Measurements from ENCODE around the gene LCE2D. TPM values are rescaled to one million over a fixed set of nuclear protein-coding genes. Genes with fewer than 3 reads are reported as not detected.
"Not testable (repeated sequence)": the region's sequence is repeated elsewhere in the genome, so short reads cannot be mapped to it uniquely, and the experiment has no call there.

The LCE2D gene
- total RNA-seq, 1 experiment from 2014 or later: not detected

DNA sequence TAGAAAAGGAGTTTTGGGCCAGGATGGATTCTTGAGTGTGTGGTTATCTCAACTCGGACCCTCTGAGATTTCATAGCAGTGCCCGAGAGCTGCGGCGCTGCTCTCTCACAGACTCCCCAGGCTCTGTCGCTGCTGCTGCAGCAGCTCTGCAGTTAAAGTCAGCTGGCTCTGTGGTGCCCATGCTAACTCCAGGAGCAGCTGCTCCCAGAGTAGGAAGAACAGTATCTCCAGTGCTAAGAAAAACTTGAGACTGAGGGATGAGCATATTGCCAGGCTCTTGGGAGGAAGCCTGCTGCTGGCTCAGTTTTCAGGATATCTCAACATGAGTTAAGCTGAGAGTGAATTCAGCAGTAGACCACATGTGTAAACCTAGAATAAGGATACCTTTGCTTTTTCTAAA, 4.5 kb downstream of the LCE2D start (continued):
- TF ChIP-seq, protein P1, sequence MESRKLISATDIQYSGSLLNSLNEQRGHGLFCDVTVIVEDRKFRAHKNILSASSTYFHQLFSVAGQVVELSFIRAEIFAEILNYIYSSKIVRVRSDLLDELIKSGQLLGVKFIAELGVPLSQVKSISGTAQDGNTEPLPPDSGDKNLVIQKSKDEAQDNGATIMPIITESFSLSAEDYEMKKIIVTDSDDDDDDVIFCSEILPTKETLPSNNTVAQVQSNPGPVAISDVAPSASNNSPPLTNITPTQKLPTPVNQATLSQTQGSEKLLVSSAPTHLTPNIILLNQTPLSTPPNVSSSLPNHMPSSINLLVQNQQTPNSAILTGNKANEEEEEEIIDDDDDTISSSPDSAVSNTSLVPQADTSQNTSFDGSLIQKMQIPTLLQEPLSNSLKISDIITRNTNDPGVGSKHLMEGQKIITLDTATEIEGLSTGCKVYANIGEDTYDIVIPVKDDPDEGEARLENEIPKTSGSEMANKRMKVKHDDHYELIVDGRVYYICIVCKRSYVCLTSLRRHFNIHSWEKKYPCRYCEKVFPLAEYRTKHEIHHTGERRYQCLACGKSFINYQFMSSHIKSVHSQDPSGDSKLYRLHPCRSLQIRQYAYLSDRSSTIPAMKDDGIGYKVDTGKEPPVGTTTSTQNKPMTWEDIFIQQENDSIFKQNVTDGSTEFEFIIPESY (IDR thresholded peaks at IDR 0.05; ENCODE audit: extremely low read depth, insufficient replicate concordance, low read length): no peak
- TF ChIP-seq YY1 (IDR thresholded peaks at IDR 0.05; ENCODE audit: extremely low read depth, insufficient replicate concordance, low read depth, low read length): no peak
- no peak for TF ChIP-seq JUND (IDR thresholded peaks at IDR 0.05)
- no peak for TF ChIP-seq SRF (IDR thresholded peaks at IDR 0.05; ENCODE audit: low read depth)
- no peak for TF ChIP-seq SP1 (IDR thresholded peaks at IDR 0.05; ENCODE audit: low read depth)

DNA sequence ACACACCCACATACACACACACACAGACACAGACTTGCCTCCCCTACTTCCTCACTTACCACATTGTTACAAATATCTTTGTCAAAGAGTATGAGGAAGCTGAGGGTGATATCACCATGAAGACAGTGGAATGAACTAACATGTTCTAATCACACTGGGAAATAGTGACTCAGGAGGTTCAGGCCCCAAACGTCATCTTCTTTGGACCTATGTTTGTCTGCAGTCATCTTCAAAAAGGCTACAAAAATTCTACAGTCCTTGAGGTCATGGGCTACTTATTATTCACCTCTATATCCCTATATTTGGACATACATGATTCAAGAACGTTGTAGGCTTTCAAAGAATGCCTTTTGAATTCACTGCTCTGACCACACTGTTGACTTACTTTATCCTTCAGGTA, 9.8 kb downstream of the LCE2D start:
- BruUV-seq (replicated peaks): no TSS peak
- Histone ChIP-seq H3K27me3 (ENCODE audit: insufficient read depth, low read length) (peaks cover 39% of the 10 kb centered on the region), H2AFZ (ENCODE audit: low read depth, low read length, poor library complexity, severe bottlenecking) (no peak overlapping the region), H3K9me3 (ENCODE audit: control insufficient read depth in 1 of 2, insufficient read depth in 1 of 2, low read depth in 1 of 2, low read length in 2 of 2) (no peaks in the 10 kb centered on the region), H3K9me2 (ENCODE audit: insufficient read depth) (no peaks in the 10 kb centered on the region), H3K79me2 (ENCODE audit: insufficient read depth, low read length) (no peaks in the 10 kb centered on the region), H3K9ac (ENCODE audit: low read length) (no peak overlapping the region), H3K36me3 (ENCODE audit: control insufficient read depth in 1 of 2, insufficient read depth in 2 of 2, low read length in 2 of 2) (no peaks in the 10 kb centered on the region), H3K4me1 (ENCODE audit: control insufficient read depth in 1 of 2, insufficient read depth in 2 of 2, low read length in 2 of 2) (no peaks in the 10 kb centered on the region), H3K4me3 (replicated peaks in 1 of 2; ENCODE audit: low read depth in 1 of 2, low read length in 2 of 2) (no peak overlapping the region), H3K4me2 (ENCODE audit: low read length) (no peak overlapping the region), H3K27ac (ENCODE audit: low read depth, low read length) (no peak overlapping the region), H4K20me1 (ENCODE audit: insufficient read depth) (no peaks in the 10 kb centered on the region)
- DNase-seq (ENCODE audit: low read depth, low spot score) (no peak), ATAC-seq (no peak)
- TF ChIP-seq TCF7L2 (IDR thresholded peaks at IDR 0.05; ENCODE audit: borderline replicate concordance, extremely low read depth, insufficient read depth, insufficient read length) (no peak), EZH2phosphoT487 (IDR thresholded peaks at IDR 0.05; ENCODE audit: borderline replicate concordance) (no peak), ELF1 (IDR thresholded peaks at IDR 0.05; ENCODE audit: borderline replicate concordance, low read depth) (no peak)
- TF ChIP-seq, protein P1 (IDR thresholded peaks at IDR 0.05; ENCODE audit: extremely low read depth, insufficient replicate concordance, low read length): no peak
- POLR2A ChIA-PET: interaction anchor here (0.6 kb wide), 1 partner anchor 17 kb away, joined by 3 read pairs; no protein-coding TSS in a partner anchor
- intact Hi-C loops (cut with micrococcal nuclease): no loop called here
- RAD21 ChIA-PET (ENCODE audit: low non-redundant PET in 1 of 2, low total read pairs in 2 of 2, uncharacterized antibody in 2 of 2, unreplicated experiment in 2 of 2): no interaction called here
- CTCF ChIA-PET: no interaction called here

DNA sequence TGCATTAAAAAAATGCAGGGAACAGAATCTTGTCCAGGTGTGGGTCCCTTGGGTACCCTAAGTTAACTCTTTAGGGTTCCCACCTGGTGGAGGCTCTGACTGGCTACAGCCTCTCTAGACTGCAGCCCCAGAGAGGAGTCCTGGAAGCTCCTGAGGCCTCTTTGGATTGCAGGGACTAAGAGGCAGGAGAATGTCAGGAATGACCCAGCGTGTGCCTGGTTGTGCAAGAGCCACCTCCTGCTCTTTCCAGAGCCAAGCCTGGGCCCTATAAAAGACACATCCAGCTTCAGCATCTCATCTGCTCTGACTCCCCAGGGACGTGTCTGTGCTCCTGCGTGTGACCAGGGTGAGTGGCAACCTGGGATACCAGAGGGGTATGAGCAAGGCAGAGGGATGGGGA, 11.8 kb downstream of the LCE2D start, which contains the start of gene LCE2C:
Gene LCE2C, plus strand, starts transcription at position 297 of the 400 bp plus-strand sequence. CDS start 737 bp downstream, outside the sequence.
- H3K27ac ChIP-seq (ENCODE audit: low read depth, low read length); H2AFZ ChIP-seq (ENCODE audit: low read depth, low read length, poor library complexity, severe bottlenecking); H3K4me2 ChIP-seq (ENCODE audit: low read length); H3K9ac ChIP-seq (ENCODE audit: low read length); H3K4me3 ChIP-seq (replicated peaks in 1 of 2; ENCODE audit: low read depth in 1 of 2, low read length in 2 of 2); BruUV-seq (replicated peaks); H3K9me2 ChIP-seq (ENCODE audit: insufficient read depth); H3K36me3 ChIP-seq (ENCODE audit: control insufficient read depth in 1 of 2, insufficient read depth in 2 of 2, low read length in 2 of 2); ATAC-seq; intact Hi-C loops (cut with micrococcal nuclease); RAD21 ChIA-PET (ENCODE audit: low non-redundant PET in 1 of 2, low total read pairs in 2 of 2, uncharacterized antibody in 2 of 2, unreplicated experiment in 2 of 2); POLR2A ChIA-PET; H4K20me1 ChIP-seq (ENCODE audit: insufficient read depth); H3K79me2 ChIP-seq (ENCODE audit: insufficient read depth, low read length); CTCF ChIA-PET; H3K9me3 ChIP-seq (ENCODE audit: control insufficient read depth in 1 of 2, insufficient read depth in 1 of 2, low read depth in 1 of 2, low read length in 2 of 2); DNase-seq (ENCODE audit: low read depth, low spot score); H3K4me1 ChIP-seq (ENCODE audit: control insufficient read depth in 1 of 2, insufficient read depth in 2 of 2, low read length in 2 of 2): not testable (repeated sequence)
- peaks cover 42% of the 10 kb centered on the region for H3K27me3 ChIP-seq (ENCODE audit: insufficient read depth, low read length)

All from HCT116 (cell line).